ENCODE measurements around the gene CCT6B.
"Not testable (repeated sequence)": the region's sequence is repeated elsewhere in the genome, so short reads cannot be mapped to it uniquely, and the experiment has no call there.

CCT6B gene, protein sequence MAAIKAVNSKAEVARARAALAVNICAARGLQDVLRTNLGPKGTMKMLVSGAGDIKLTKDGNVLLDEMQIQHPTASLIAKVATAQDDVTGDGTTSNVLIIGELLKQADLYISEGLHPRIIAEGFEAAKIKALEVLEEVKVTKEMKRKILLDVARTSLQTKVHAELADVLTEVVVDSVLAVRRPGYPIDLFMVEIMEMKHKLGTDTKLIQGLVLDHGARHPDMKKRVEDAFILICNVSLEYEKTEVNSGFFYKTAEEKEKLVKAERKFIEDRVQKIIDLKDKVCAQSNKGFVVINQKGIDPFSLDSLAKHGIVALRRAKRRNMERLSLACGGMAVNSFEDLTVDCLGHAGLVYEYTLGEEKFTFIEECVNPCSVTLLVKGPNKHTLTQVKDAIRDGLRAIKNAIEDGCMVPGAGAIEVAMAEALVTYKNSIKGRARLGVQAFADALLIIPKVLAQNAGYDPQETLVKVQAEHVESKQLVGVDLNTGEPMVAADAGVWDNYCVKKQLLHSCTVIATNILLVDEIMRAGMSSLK

GRCh38 chr17:34961093-34961911, at the start of gene CCT6B, which contains the start of gene ZNF830:
CCT6B (minus strand) TSS chr17:34961460; CDS start chr17:34961393, 67 bp downstream.
ZNF830 (plus strand) TSS chr17:34961540; CDS start chr17:34961567, 27 bp downstream.
- peak; percentile 84 for DNase-seq

GRCh38 chr17:35010093-35010492, 48.8 kb upstream of the CCT6B start:
- no peak for DNase-seq

DNA sequence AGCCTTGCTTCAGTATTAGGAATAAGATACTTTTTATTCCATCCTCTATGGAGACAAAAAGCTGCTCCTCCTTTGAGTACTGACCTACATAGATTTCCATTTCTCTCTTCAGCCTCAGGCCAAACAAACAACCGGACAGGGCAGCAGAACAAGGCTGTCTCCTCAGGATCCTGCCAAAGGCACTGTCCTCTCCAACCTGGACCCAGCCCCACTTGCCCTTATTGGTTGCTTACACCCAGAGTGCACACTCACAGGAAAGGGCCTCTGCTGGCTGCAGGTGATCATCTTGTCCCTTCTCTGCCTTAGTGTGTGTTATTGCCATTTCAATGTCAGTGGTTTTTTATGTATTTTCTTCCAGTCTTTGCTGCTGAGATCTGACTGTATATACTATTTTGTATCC, 45.7 kb upstream of the CCT6B start:
- DNase-seq = no peak

DNA sequence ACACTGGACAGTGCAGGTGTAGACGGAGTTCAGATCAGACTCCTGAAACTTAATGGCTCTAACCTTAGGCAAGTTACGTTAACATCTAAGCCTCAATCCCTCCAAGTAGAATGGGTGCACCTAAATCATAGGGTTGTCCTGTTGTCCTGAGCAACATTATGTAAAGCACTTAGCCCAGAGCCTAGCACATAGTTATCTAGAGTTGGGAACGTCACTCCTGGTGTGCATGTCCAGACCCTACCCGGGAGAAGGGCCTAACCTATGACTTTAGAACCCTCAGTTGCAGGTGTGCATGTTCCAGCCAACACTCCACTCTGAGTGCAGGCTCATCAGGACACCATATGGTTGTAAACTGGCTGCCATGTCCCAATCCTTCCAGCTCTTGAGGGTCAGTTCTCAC, 45.1 kb upstream of the CCT6B start:
- no peak for DNase-seq

DNA sequence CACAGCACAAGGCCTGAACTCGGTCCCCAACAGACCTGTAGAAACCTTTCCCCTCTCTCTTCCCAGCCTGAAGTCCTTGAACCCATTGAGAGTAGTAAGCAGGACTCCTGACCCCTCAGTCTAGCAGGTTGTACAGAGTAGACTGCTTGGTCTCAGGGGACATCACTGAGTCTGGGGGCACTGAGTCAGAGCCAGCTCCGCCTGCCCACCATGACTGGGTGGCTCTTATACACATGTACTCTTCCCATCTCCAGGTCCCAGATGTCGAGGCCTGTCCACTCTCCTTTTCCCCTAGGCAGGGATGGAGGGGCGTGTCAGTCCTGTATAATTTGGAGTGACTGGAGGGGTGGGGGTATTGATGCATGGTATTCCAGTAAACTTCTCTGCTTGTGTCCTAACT, 42.5 kb upstream of the CCT6B start:
- no peak for DNase-seq

- DNase-seq = no peak
Observed at GRCh38 chr17:35002876-35003551, 41.8 kb upstream of the CCT6B start.

DNA sequence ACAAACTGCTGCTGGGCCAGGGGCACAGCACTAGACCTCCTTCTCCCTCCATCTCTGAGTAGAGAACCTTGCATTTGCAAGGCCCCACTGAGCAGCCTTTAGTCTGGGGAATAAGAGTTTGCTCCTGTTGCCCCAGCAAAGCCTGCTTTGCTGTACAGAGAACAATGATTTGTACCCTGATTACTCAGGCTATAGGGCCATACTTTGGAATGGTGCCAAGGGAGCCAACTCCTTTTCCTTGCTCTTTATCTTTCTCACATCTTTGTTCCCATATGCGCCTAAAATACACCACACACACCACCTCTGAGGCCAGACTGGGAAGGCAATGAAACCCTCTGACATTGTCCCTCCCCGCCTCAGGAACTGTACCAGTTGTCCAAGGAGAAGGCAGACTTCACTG, 40.3 kb upstream of the CCT6B start:
- DNase-seq = no peak

- DNase-seq = not testable (repeated sequence)
Observed at GRCh38 chr17:35000965-35001364, 39.7 kb upstream of the CCT6B start.

DNA sequence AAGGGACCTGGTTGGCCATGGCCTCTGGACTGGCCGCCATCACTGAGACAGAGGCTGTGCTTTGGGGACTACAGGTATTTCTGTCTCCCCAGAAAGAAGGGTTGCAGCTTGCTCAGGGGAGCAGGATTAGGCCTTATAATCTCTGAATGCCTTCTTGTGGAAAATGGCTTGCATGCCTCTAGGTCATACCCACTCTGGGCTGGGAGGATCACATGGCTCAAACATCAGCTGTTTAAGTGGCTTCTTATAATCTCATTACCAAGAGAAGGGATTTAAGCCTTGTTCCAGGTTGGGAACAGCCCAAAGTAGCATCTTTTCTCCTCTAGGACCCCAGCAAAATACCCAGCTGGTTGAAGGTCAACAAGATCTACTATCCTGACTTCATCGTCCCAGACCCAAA, 38.2 kb upstream of the CCT6B start:
- DNase-seq = no peak

DNA sequence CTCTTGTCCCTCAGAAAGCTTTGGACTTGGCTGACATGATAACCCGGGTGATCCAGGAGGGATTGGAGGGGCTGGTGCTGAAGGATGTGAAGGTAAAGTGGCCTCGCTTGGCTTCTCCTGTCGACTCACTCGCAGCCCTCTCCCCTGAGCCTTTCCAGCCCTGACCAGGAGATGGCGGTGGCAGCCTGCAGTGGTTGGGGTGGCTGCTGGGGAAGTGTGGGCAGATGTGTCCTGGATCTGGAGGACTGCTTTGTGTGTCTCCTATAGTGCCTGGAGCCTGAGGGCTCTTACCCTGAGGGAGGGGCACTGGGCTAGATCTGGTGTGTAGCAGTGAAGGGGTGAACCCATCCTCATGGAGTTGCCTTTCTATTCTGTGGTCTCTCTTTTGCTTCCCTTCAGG, 36.9 kb upstream of the CCT6B start:
- DNase-seq = peak; percentile 75

GRCh38 chr17:34997355-34997862, 36.1 kb upstream of the CCT6B start:
- no peak for DNase-seq

DNA sequence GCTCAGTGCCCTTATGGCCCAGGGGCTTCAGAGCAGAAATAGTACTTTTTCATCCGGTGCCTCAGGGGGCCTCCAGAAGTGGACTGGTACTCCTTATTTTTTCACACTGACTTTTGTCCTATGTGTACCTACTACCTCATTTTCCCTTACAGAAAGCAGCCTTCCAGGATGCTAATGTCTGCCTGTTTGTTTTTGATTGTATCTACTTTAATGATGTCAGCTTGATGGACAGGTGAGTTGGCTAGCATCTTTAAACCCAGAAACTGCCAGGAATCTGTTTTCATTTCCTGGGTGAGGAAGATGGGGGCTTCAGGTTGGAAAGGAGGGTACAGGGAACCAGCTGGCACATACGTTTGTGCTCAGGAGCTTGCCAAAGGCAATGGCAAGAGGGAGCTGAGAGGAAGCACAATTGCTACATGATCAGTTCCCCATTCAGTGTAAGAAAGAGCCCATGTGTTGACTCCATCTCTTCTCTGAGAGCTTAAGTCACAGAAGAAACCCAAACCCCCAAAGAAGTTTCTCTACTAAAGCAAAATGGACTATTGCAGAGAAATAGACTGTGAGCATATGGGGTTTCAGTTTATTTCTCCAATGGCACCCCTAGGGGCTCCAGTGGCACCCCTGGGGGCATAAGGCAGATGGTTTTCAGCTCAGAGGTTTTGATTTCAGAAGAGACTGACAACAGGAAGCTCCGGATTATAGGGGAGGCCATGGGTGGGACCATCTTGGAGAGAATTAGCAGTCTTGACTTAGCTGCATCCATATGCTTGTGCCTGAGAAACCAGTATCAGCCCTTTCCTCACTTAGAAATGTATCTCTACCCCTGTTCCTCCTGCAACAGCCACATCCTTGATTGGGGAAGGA, 35.4 kb upstream of the CCT6B start:
- no peak for DNase-seq

DNA sequence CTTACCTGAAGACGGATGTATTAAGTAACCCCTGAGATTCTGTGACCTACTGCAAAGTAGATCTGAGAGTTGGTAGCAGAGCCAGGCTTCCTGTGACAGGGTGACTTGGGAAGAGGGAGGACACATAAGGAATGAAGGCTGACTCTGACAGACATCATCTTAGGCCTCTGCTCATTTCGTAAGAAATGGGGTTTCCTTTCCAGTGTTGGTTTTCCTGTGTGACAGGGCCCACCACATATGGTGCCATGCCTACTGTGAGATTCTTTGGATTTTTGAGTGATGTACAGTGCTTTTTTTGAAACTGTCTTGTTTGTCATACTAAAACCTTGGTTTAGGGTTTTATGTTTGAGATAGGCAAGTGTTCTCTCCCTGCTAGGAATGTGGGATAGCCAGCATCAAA, 31.8 kb upstream of the CCT6B start:
- DNase-seq = no peak

DNA sequence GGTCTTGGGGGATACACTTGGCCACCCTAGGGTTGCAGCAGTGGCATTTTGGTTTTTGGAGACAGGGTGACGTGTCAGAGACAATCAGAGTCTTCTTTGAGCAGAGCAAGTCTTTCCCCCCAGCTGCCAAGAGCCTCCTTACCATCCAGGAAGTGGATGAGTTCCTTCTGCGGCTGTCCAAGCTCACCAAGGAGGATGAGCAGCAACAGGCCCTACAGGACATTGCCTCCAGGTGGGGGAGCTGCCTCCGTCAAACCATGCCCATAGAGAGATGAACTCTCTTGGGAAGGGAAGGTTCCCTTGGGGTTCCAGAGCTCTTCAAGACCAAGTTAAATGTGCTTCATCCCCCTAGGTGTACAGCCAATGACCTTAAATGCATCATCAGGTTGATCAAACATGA, 30.3 kb upstream of the CCT6B start:
- no peak for DNase-seq

DNA sequence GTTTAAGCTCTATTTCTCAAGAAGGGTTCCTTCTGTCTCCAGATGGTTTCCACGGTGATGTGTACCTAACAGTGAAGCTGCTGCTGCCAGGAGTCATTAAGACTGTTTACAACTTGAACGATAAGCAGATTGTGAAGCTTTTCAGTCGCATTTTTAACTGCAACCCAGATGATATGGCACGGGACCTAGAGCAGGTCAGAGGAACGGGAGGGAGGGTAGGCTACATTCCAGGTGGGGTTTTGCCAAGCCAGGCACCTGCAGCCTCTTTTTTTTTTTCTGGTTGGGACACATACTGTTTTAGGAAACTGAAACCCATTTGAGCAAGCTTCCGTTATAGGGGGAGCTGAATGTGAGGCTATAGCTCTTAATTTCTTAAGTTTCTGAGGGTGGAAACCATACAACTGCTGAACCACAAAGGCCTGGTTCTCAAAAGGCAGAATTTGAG, 29.7 kb upstream of the CCT6B start:
- no peak for DNase-seq

GRCh38 chr17:34989473-34989872, 28.2 kb upstream of the CCT6B start:
- no peak for DNase-seq

DNA sequence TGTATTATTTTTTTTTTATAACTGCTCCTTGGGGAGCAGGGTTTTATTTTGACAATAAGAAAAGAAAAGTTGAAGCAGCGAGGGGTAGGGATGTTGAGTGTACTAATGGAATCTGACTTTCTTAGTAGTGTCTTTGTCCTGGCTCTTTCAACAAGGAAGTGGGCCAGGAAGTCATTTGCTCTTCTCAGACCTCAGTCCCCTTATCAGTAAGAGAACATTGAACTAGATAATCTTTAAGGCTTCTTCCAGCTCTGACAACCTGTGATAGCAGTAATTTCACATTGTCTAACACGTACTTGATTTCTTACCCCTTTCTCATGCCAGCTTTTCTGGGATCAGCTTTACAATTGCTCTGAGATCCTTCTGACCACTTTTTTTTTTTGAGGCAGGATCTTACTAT, 27.4 kb upstream of the CCT6B start:
- no peak for DNase-seq

GRCh38 chr17:34987232-34987631, 26.0 kb upstream of the CCT6B start:
- DNase-seq = no peak

DNA sequence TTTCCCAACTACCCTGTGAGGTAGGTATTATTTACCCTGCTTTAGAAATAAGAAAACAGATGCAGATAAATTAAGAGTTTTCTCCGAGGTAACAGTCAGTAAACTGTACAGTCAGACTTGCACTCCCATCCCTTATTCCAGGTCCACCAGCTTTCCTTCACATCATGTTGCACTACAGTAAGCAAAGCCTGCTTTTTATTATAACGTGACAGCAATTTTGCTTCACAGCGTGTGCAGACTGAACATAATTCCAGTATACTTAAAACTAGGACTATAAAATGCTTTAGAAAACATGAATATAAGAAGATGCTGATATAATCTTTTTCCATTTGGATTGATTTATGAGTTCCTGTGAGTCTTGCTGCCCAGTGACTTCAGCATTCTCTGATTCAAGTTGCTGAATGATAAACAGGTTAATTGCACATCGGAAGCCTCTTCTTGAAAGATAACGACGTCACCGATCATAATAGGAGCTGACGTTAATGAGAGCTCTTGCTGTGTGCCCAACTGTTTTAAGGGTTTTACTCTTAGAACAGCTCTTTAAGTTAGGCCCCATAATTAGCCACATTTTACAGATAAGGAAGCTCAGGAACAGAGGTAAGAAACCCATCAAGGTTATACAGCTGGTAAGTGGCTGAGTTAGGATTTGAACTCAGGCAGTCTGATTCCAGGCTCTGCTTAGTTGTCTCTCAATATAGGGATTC, 20.4 kb upstream of the CCT6B start:
- no peak for DNase-seq

DNA sequence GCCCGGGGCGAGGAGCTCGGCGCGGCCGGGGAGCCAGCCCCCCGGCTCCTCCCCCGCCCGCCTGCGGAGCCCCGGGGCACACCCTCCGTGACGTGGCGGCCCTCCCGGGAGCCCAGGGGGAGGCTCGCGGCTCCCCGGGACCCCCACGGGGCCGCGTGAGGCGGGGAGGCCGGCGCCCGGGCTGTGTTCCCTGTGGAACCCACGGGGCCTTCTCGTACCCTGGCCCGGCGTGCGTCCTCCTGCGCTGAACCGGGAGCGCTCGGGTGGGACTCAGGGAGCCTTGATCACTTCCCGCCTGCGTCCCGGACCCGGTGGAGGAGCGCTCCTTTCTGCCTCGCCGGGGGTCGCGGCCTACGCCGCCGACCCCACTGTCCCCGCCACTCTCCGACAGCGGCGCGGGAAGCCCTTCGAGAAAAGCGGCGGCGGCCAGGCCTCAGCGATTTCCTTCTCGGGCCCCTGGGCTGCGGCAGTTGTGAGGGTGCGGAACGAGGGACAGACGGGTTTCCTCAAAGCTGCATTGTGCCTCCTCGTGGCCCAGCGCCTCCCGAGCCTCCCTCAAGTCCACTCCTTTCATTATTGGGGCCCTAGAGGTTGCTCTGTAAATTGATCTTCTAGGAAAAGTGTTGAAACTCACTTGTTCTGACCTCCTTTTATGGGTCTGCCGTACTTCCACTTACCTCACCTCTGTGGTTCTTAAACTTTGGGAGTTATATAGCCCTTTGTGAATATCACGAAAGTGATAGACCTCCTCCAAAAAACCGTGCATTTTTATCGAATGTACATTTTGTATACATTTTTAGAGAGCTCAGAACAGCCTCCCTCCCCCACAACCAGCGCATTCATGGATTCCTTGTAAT, 19.6 kb upstream of the CCT6B start:
- DNase-seq = peak; percentile 81
